Measurements from ENCODE around the gene RMI2. TPM values are rescaled to one million over a fixed set of nuclear protein-coding genes. Genes with fewer than 3 reads are reported as not detected.

The RMI2 gene
- total and polyA plus RNA-seq, 2 of the 8 experiments (the other 6 are each of a cell fraction or from before 2014, with no cell fraction given): 58.2 to 96.0 TPM

DNA sequence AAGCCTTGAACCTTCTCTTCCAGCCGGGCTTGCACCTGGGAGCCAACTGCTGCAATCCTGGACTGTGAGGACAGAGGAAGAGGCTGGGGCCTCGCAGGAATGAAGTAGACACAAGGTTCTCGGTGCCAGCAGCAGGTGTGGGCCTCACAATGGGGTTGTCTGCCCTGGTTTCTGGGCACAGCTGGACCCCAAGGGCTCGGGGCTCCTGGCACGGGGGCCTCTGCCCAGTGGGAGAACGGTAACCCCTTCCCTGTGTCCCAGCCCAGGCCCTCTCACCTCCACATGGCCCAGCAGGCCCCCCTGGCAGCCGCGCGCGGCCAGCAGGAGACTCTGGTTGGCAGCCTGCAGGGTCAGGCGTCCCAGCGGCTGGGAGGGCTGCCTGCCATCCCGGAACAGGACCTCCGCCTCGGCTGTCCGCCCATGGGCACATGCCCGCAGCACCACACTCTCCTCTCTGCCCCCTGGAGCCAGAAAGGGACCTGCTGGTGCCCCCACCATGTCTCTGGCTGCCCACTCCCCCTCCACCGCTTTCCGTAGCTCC lies 46.9 kb downstream of the RMI2 start:
- Histone ChIP-seq H3K56ac (replicated peaks; ENCODE audit: insufficient read length, low read depth, low read length) (no peak overlapping the region), H3K23ac (ENCODE audit: insufficient read length) (no peak overlapping the region), H3K4me2 (ENCODE audit: insufficient read depth in 1 of 2, low read depth in 2 of 2, low read length in 2 of 2) (no peak overlapping the region), H3K4ac (replicated peaks; ENCODE audit: insufficient read length, low read depth, low read length) (no peak overlapping the region), H2AFZ (ENCODE audit: low read length) (no peak overlapping the region), H3K18ac (ENCODE audit: extremely low read depth, low read length) (no peak overlapping the region; the same call in 1 of the 2 replicates), H2BK120ac (replicated peaks; ENCODE audit: low read depth, low read length) (no peak overlapping the region), H3K9ac (replicated peaks in 1 of 4; ENCODE audit: extremely low read depth in 1 of 4, low read depth in 3 of 4, low read length in 3 of 4) (no peak overlapping the region), H2AK5ac (ENCODE audit: low read depth, low read length) (no peak overlapping the region), H2BK12ac (ENCODE audit: low read depth, low read length) (no peak overlapping the region), H4K5ac (ENCODE audit: insufficient read length, low read depth, low read length) (no peak overlapping the region), H3K36me3 (ENCODE audit: control insufficient read depth in 2 of 4, insufficient read depth in 4 of 4, low read length in 3 of 4) (no peaks in the 10 kb centered on the region), H3K27ac (ENCODE audit: low read depth, low read length) (no peak overlapping the region), H3K79me2 (ENCODE audit: control insufficient read depth in 1 of 2, insufficient read depth in 2 of 2, low read length in 2 of 2) (no peaks in the 10 kb centered on the region), H4K20me1 (replicated peaks in 1 of 2; ENCODE audit: control insufficient read depth in 1 of 2, insufficient read depth in 2 of 2, low read length in 2 of 2) (no peaks in the 10 kb centered on the region), H4K91ac (replicated peaks; ENCODE audit: insufficient read length, low read length) (no peak overlapping the region), H3K9me3 (ENCODE audit: insufficient read depth in 2 of 2, low read depth in 1 of 2, low read length in 1 of 2) (no peaks in the 10 kb centered on the region), H2BK5ac (ENCODE audit: low read depth, low read length) (peak overlapping the region; percentile 60; the same call in 1 of the 2 replicates), H4K8ac (ENCODE audit: extremely low read depth, insufficient read depth, low read length) (no peak overlapping the region; the same call in 1 of the 2 replicates), H3K14ac (ENCODE audit: insufficient read length) (no peak overlapping the region), H3K27me3 (replicated peaks in 1 of 4; ENCODE audit: control insufficient read depth in 3 of 4, extremely low read depth in 1 of 4, insufficient read depth in 3 of 4, low read length in 3 of 4) (no peaks in the 10 kb centered on the region), H2BK15ac (ENCODE audit: low read length) (no peak overlapping the region), H3K4me3 (ENCODE audit: extremely low read depth in 1 of 4, insufficient read depth in 2 of 4, low read depth in 3 of 4, low read length in 4 of 4) (no peak overlapping the region), H3K4me1 (replicated peaks in 1 of 4; ENCODE audit: control insufficient read depth in 3 of 4, insufficient read depth in 4 of 4, low read length in 3 of 4) (peaks cover 0 to 34% (median 16%) of the 10 kb centered on the region in 4 experiments; a peak in 5 of 7 replicates), H3K23me2 (ENCODE audit: low read depth, low read length) (no peaks in the 10 kb centered on the region), H2BK20ac (ENCODE audit: low read length) (peak overlapping the region; percentile 48; the same call in 1 of the 2 replicates), H3K79me1 (ENCODE audit: low read depth, low read length) (no peaks in the 10 kb centered on the region)
- no peak for FAIRE-seq
- POLR2A ChIA-PET (ENCODE audit: partially characterized antibody): interaction anchor here (1.1 to 1.3 kb wide), 2 partner anchors 8 to 84 kb away, joined by 3 to 4 read pairs; no protein-coding TSS in a partner anchor
- 93% methylated on average over 19 of the region's 19 CpGs; no CpG with 5 or more reads in 1 of the 2 experiments for WGBS, 2 experiments (ENCODE audit: extremely low coverage in 1 of 2, insufficient coverage in 1 of 2, insufficient read length in 1 of 2, insufficient replicate concordance in 2 of 2, low coverage in 1 of 2, low lambda C conversion rate in 2 of 2, missing lambda C conversion rate in 1 of 2)
- CTCF ChIA-PET (ENCODE audit: partially characterized antibody): interaction anchor here (0.7 to 15.8 kb wide), 7 partner anchors 11 to 234 kb away, joined by 3 to 266 read pairs (median 5); no protein-coding TSS in a partner anchor
- DNase-seq (ENCODE audit: low read depth in 1 of 2, low spot score in 2 of 2): no peak
- TF ChIP-seq BCL11A (IDR thresholded peaks at IDR 0.05; ENCODE audit: low read depth in 2 of 2, low read length in 2 of 2): no peak
- no peak for TF ChIP-seq USF2 (IDR thresholded peaks at IDR 0.05; ENCODE audit: low read length)
- no peak for TF ChIP-seq CHD1 (IDR thresholded peaks at IDR 0.05; ENCODE audit: low read depth, low read length)
- no peak for TF ChIP-seq TAF7 (optimal IDR thresholded peaks at IDR 0.05; ENCODE audit: borderline replicate concordance, low read depth, low read length)
- TF ChIP-seq KDM5A (IDR thresholded peaks at IDR 0.05; ENCODE audit: low read length): no peak
- no peak for TF ChIP-seq BACH1 (IDR thresholded peaks at IDR 0.05; ENCODE audit: low read length)
